K562 (cell line): ENCODE results near the gene PIK3CB.

Experiments used
- ARID3B ChIP-seq: fragments of 250-450 bp; sonication (Bioruptor Pico); IDR thresholded peaks from 2 replicates; pipeline ENCODE4 v1.4.0; 2020; ENCODE audit warnings: borderline replicate concordance
- CHD4 ChIP-seq: fragments of 200-600 bp; sonication (generic); IDR thresholded peaks from 3 replicates; pipeline ENCODE4 v1.6.1; 2012; ENCODE audit warnings: low read depth, mild to moderate bottlenecking, mixed read lengths, low read length, inconsistent platforms; ENCODE audit not compliant: insufficient read depth, insufficient replicate concordance, poor library complexity, severe bottlenecking
- CREB3 ChIP-seq: fragments of 450-650 bp; conservative IDR thresholded peaks from 2 replicates; pipeline ENCODE4 v1.6.1; 2016; ENCODE audit warnings: missing genetic modification characterization, low read depth, mild to moderate bottlenecking, missing compliant biosample characterization, moderate library complexity
- CTCF ChIP-seq, 3 experiments: IDR thresholded peaks in 2 of 3; conservative IDR thresholded peaks in 1 of 3; 2 replicates each; pipeline ENCODE4 v1.5.1; 2011 to 2012; ENCODE audit warnings: low read length in 3 of 3, mild to moderate bottlenecking in 3 of 3, control low read depth in 2 of 3, improper control_type of control experiment in 1 of 3, inconsistent platforms in 1 of 3, low read depth in 1 of 3, mixed read lengths in 1 of 3, moderate library complexity in 1 of 3; ENCODE audit not compliant: insufficient read depth in 2 of 3
- NONO ChIP-seq, 2 experiments: fragments of 200-400 bp in 1 of 2; fragments of 450-650 bp in 1 of 2; formaldehyde crosslinking in 1 of 2; IDR thresholded peaks; 2 replicates each; pipeline ENCODE4 v1.6.1; 2017; ENCODE audit warnings: low read depth in 2 of 2, mild to moderate bottlenecking in 2 of 2, moderate library complexity in 2 of 2, low read length in 1 of 2
- SMC3 ChIP-seq: conservative IDR thresholded peaks from 2 replicates; pipeline ENCODE4 v1.6.1; 2011; ENCODE audit warnings: low read depth, low read length, improper control_type of control experiment; ENCODE audit not compliant: insufficient read depth
- ZNF124 ChIP-seq: sonication (generic); formaldehyde crosslinking; IDR thresholded peaks from 2 replicates; pipeline ENCODE4 v1.8.1; 2022; ENCODE audit warnings: missing genetic modification reagents

- no peak for TF ChIP-seq CHD4
- TF ChIP-seq NONO (IDR thresholded peaks at IDR 0.05; ENCODE audit: low read depth in 2 of 2, low read length in 1 of 2), result no peak
- TF ChIP-seq ARID3B (CRISPR knock-in tag), result no peak
- no peak for TF ChIP-seq SMC3
- TF ChIP-seq CREB3, result no peak
- no peak for TF ChIP-seq ZNF124
- TF ChIP-seq CTCF (IDR thresholded peaks at IDR 0.05 in 2 of 3, conservative IDR thresholded peaks at IDR 0.05 in 1 of 3; ENCODE audit: insufficient read depth in 2 of 3, low read depth in 1 of 3, low read length in 3 of 3), result no peak
These were observed 37.2 kb downstream of the PIK3CB start for GRCh38 chr3:138797508-138798038.
